ENCODE results near the gene BBS9.

Gene BBS9

DNA sequence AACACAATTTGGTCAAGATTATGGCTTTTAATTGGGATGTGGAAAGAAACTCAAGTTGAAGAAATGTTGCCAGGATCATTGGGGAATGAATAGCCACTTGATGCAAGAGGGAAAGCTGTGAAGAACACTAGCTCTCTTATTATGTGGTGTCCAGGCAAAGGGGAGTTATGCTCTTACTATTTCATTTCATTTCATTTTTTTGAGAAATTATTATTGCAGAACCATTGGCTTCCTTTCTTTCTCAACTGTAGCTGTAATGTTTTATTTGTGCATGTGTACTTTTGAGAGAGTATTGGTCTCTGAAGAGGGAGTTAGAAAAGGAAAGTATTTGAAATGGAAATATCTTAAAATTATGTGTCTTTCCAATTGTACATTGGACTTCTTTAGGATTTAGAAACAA is 463.4 kb downstream of the BBS9 start:
- in situ Hi-C loops (cut with HindIII; ENCODE audit: low pct_ligation_motif_present, low pct_unique_long_range_greater_than_20kb, low sequenced_read_pairs), result no loop called here
- DNase-seq, result no peak

DNA sequence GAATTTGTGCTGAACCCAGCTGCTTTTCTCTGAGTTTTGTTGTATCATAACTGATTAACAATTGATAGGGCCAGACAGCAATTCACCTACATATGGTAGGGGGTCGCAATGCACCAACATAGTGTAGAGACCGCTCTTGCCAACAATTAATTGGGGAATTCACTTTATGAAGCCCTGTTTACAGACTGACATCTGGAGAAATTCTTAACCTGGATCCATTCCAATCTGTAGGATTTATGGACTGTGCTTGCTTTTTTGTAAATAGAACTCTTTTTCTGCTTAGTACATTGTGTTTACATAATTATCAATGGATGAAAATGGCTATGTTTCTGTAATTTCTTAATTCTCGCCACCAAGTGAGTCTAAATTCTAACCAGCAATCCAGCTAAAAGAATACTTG is 464.2 kb downstream of the BBS9 start:
- no peak for DNase-seq
- in situ Hi-C loops (cut with HindIII; ENCODE audit: low pct_ligation_motif_present, low pct_unique_long_range_greater_than_20kb, low sequenced_read_pairs), result no loop called here

DNA sequence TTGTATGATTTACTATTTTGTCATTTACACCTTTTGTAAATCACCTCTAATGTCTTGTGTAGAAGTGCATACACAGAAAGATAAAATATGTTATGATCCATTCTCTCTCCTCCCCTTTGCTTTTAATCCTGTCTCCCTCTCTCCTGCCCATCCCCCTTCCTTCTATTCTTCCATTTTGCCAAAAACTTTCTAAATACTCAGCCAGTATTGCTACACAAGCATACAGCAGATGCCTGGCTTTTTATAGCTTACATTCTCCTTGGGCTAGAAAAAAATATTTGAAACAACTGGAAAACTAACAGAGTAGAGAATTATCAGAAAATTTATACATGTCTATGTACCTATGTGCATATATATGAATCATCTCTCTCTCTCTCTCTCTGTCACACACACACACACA is 467.3 kb downstream of the BBS9 start:
- in situ Hi-C loops (cut with HindIII; ENCODE audit: low pct_ligation_motif_present, low pct_unique_long_range_greater_than_20kb, low sequenced_read_pairs), result no loop called here
- no peak for DNase-seq

DNA sequence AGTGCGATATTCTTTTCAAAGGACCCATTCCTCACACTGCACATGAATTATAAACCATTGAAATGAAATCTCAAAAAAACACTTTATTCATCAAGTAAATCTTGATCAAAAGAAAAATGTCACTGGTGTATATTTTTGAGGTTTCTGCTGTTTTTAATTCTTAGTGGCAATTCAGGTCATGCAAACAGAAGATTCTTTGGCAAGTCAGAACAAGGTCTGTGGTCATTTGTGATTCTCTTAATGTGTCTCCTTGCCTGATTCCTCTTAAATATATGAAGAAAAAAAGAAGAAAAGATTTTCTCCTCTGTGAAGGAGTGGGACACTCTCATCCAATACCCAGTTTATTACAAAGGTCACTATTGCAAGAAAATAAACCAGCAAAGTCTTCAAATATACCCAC is 467.8 kb downstream of the BBS9 start:
- in situ Hi-C loops (cut with HindIII; ENCODE audit: low pct_ligation_motif_present, low pct_unique_long_range_greater_than_20kb, low sequenced_read_pairs), result no loop called here
- DNase-seq, result no peak

DNA sequence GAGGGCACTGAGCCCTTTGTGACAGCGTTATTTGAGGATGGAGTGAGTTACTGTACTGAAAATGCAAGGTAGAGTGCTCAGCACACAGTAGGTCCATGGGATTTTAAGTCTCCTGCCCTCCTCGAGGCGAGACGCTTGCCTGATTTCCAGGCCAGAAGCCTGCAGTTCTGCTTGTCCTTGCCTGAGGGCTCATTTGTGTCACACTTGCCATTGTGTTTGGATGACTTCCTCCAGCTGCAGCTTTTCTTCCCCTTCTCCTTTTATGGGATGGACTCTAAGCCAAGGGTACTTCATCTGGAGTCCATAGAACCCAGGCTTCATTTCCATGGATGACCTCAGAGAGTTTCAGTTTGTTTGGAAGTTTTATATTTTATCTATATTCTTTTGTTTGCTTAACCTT is 471.7 kb downstream of the BBS9 start:
- DNase-seq, result no peak
- in situ Hi-C loops (cut with HindIII; ENCODE audit: low pct_ligation_motif_present, low pct_unique_long_range_greater_than_20kb, low sequenced_read_pairs), result no loop called here

DNA sequence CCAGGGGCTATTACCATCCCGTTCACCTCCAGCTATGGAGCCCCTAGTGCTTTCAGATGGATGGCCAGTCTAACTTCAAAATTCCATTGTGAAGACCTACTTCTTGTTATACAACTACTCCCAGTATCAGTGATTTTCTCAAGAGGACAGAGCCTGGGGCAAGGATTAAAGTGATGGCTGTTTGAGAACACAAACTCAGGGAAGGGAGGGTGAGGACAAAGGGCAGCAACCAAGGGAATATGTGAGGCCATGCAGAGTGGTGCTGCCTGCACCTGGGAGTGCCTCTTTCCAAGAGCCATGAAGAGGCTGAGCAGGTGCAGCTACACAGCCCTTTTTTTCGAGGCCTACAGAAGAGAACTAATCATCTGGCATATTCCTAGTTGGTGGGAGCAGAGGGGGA is 472.5 kb downstream of the BBS9 start:
- in situ Hi-C loops (cut with HindIII; ENCODE audit: low pct_ligation_motif_present, low pct_unique_long_range_greater_than_20kb, low sequenced_read_pairs), result no loop called here
- no peak for DNase-seq

DNA sequence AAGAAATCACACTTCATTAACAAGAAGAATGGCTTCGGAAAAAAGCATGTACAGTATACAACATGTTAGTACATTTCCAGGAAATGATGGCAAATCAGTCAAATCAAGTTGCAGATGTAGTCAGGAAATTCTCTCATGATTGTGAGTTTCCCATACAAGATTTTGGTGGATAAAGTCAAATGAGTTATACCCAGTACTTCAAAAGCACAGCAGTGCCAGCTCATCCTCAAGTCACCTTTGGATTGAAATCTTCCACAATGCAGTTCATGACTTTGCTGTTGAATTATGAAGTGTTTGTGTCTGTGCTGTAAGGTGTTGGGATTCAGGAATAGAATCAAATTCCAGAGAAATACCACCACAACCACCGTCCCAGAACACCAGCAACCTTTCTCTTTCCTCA is 474.7 kb downstream of the BBS9 start:
- in situ Hi-C loops (cut with HindIII; ENCODE audit: low pct_ligation_motif_present, low pct_unique_long_range_greater_than_20kb, low sequenced_read_pairs), result no loop called here
- no peak for DNase-seq

DNA sequence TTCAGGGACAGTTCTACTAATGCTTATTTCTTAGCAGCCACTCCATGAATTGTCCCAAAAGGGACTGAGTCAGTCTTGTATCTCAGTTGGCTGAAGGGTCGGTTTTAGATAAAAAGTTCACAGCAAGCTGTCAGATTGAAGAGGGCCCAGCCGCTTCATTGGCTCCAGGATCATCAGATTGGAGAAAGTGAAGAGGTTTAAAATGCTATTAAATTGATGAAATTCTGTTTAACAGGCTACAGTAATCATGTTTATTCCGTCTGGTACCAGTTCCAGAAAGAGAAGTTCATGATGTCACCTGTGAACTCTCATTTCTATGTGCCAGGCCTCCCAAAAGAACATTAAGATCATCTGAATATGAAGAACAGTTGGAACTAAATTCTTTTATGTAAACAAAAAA is 481.6 kb downstream of the BBS9 start:
- DNase-seq, result no peak
- in situ Hi-C loops (cut with HindIII; ENCODE audit: low pct_ligation_motif_present, low pct_unique_long_range_greater_than_20kb, low sequenced_read_pairs), result no loop called here

DNA sequence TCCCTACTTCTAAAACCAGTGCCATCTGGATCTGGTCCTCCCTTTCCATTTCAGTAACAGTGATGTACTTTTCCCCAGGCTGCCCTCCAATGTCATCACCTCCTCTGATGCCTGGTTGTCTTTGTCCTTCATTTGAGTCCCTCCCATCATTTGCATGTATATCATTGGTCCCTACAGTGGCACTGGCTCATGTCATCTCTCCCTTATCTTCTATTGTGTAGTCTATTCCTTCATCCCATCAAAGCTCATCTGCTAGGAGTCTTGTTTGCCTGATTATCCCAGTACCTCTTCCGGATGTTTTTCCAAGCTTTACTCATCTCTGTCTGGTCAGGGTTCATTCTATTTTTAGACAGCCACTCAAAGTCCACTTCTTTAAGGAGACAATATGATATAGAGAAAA is 483.1 kb downstream of the BBS9 start:
- DNase-seq, result no peak

DNA sequence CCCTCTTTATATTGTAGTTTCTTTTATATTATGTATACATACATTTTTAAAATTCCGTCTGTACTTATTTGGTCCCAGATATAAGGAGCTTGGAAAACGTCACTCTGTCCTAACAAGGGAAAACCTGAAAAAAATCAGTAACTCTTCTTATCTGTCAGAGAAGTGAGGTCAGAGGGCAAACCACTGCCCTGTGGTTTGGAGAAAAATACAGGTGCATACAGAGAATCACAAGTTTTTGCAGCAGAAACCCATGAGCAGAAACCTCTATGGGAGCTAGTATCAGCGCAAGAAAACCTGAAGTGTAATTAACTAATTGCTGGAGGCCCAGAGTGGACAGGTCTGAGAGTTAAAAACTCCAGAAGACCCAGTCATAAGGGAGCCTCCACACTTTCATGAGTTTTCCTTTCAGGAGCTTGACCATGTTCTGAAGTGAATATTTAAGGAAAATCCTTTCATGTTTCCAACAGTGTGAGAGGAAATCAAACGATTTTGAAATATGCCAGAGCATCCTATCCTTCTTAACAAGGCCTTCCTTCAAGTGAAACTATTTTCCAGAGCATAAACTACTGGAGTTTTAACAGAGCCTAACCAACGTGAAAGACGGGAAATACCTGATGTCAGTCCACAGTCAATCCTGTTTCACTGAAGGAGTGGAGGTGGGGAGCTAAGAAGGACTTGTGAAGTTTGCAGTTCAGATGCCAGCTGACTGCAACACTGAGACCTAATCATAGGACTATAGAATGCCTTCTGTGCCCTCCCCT is 485.2 kb downstream of the BBS9 start:
- DNase-seq, result no peak
- in situ Hi-C loops (cut with HindIII; ENCODE audit: low pct_ligation_motif_present, low pct_unique_long_range_greater_than_20kb, low sequenced_read_pairs), result no loop called here

More for the DNA sequence above, 483.1 kb downstream of the BBS9 start:
- in situ Hi-C loops (cut with HindIII; ENCODE audit: low pct_ligation_motif_present, low pct_unique_long_range_greater_than_20kb, low sequenced_read_pairs), result no loop called here

DNA sequence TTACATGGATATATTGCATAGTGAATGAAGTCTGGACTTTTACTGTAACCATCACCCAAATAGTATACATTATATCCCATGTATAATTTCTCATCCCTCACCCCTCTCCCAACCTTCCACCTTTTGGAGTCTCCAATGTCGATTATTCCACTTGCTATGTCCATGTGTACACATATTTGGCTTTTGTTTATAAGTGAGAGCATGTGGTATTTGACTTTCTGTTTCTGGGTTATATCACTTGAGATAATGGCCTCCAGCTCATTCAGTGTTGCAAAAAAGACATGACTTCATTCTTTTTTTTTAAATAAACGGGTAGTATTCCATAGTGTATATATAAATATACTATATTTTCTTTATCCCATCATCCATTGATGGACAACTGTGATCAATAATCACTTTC is 487.4 kb downstream of the BBS9 start:
- in situ Hi-C loops (cut with HindIII; ENCODE audit: low pct_ligation_motif_present, low pct_unique_long_range_greater_than_20kb, low sequenced_read_pairs), result no loop called here
- no peak for DNase-seq

DNA sequence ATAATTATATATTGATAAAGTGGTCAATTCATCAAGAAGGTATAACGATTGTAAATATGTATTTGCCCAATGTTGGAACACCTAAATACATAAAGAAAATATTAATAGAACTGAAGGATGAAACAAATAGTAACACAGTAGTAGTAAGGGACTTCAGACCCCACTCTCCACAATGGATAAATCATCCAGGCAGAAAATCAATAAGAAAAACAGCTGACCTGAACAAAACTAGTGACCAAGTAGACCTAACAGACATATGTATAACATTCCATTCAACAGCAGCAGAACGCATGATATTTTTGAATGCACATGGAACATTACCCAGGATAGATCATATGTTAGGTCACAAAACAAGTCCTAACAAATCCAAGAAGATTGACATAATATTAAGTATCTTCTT is 489.9 kb downstream of the BBS9 start:
- no peak for DNase-seq
- in situ Hi-C loops (cut with HindIII; ENCODE audit: low pct_ligation_motif_present, low pct_unique_long_range_greater_than_20kb, low sequenced_read_pairs), result no loop called here

DNA sequence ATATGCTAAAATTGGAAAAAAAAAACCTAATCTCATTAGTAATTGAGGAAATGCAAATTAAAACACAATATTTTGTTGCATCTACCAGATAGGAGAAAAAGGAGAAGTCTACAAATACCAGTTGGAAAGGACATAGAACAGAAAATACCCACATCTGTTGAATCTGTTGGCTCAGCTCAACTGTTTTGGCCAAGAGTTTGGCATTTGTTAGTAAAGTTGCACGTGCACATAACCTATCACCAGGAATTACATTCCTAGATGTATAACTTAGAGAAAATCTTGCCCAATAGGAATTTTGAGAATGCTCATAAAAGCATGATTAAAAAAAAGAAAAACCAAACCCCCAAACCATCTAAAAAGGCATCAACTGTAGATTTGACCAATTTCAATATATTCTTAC is 493.9 kb downstream of the BBS9 start:
- no peak for DNase-seq
- in situ Hi-C loops (cut with HindIII; ENCODE audit: low pct_ligation_motif_present, low pct_unique_long_range_greater_than_20kb, low sequenced_read_pairs), result no loop called here

DNA sequence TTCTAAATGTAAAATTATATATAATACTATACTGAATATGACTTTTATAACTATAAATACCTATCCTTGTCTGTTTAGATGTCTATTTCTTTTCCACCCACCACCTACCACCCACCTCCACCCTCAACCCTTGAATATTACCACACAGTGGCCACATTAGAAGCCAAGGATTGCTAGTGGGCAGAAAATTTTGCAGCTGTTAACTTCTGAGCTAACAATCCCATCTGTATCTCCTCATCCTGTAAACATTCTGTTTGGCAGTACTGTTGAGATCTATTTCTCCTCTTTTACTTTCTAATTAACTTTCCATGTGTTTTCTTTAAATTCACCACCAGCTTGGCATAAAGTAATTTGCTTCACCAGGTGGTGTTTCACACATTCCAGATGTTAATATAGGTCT is 494.9 kb downstream of the BBS9 start:
- DNase-seq, result no peak
- in situ Hi-C loops (cut with HindIII; ENCODE audit: low pct_ligation_motif_present, low pct_unique_long_range_greater_than_20kb, low sequenced_read_pairs), result no loop called here

DNA sequence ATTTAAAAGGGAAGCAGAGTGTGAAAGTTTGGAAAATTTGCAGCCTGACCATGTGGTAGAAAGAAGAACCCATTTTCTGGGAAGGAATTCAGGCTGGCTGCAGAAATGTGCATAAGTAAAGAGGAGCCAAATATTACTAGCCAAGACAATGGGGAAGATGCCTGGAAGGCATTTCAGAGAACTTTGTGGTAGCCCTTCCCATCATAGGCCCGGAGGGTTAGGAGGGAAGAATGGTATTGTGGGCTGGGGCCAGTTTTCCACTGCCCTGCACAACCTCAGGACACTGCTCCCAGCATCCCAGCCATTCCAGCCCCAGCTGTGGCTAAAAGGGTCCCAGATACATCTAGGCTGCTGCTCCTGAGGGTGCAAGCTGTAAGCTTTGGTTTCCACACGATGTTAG is 497.5 kb downstream of the BBS9 start:
- no peak for DNase-seq

DNA sequence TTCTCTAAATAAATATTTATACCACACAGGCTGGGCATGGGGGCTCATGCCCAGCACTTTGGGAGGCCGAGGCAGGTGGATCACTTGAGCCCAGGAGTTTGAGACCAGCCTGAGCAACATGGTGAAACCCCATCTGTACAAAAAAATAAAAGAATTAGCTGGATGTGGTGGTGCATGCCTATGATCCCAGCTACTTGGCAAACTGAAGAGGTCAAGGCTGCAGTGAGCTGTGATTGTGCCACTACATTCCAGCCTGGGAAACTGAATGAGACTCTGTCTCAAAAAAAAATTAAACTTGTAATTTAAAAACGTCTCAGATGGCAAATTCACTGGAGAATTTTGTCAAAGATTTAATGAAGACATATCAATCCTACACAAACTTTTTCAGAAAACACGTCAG is 498.4 kb downstream of the BBS9 start:
- no peak for DNase-seq
- in situ Hi-C loops (cut with HindIII; ENCODE audit: low pct_ligation_motif_present, low pct_unique_long_range_greater_than_20kb, low sequenced_read_pairs), result no loop called here

More for the DNA sequence above, 497.5 kb downstream of the BBS9 start:
- in situ Hi-C loops (cut with HindIII; ENCODE audit: low pct_ligation_motif_present, low pct_unique_long_range_greater_than_20kb, low sequenced_read_pairs), result no loop called here

DNA sequence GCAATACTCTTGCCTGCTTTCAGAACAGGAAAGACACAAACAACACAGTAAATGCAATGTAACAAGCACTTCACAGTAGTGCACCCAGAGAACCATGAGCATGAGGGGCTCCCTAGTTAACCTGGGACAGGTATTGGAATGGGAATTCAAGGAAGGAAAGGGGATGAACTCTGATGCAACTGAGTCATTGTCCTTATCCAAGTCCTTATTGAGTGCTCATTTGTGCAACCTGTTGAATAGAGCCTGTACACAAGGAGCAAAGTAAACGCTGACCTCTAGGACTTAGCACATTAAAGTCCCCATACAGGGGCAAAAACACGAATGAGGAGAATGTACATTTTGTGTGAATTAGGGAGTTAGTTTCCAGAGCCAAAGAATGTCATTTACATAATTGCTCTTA is 499.5 kb downstream of the BBS9 start:
- in situ Hi-C loops (cut with HindIII; ENCODE audit: low pct_ligation_motif_present, low pct_unique_long_range_greater_than_20kb, low sequenced_read_pairs), result no loop called here
- no peak for DNase-seq

DNA sequence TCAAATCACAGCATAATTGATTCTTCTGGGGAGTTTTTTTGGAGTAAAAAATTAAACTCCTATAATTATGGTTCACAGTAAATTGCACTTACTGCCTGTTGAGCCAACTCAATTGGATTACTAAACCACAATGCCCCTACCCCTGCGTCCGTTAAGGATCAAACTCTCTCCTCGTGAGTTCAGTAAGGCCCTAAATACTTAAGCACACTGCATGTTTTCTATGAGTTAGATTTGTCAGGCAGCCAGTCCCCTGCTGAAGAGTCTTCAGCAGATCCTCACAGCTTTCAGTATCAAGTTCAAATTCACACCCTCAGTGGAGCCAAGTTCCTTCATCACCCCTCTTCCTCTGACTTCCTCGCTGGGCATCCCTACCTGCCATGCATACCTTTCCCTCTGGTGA is 501.0 kb downstream of the BBS9 start:
- in situ Hi-C loops (cut with HindIII; ENCODE audit: low pct_ligation_motif_present, low pct_unique_long_range_greater_than_20kb, low sequenced_read_pairs), result no loop called here
- DNase-seq, result no peak

DNA sequence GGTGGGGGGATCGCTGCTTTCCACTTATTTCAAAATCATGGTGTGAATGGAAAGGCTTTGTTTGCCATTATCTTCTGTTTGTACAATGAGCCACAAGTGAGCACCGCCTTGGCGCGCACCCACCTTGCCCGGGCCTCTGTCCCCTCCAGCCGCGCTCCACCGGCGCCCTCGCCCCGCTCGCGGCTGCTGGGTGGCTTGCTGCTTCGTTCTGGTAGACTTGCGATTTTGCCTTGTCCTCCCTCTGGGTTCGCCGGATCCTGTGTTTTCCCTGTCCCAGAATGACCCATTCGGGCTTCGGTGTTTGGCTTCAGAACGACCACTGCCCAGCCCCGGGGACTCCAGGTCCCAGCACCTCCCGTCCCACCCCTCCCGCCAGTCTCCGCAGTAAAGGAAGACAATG is 503.0 kb downstream of the BBS9 start:
- no peak for DNase-seq
- in situ Hi-C loops (cut with HindIII; ENCODE audit: low pct_ligation_motif_present, low pct_unique_long_range_greater_than_20kb, low sequenced_read_pairs), result no loop called here

DNA sequence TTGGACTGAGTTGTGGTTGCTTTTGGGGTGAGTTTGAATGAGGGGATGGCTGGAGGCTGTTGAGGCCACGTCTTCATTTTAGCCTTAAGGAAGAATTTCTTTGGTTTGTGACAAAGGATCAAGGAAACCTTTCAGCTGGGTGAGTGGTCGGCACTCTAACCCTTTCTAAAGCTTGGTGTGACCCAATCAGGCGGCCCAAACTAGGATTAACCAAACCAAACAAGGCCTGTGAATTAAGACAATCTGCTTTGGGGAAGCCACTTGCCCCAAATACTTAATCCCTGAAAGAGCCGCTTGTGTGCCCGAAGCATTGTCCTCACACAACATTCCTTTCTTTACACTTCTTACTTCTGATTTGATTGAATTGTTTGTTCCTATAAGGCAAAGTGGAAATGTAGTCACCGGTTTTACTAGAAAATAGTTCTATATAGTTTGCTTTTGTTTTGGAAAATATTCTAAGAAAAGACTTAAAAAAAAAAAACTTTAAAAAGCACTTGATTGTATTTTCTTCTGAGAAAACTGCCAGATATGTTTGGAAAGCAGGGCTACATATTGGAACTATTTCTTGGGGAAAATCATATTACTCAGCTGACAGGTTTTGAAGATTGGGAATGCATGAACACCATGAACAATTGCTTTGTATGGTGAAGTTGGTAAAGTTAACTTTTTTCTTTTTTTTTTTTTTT is 503.6 kb downstream of the BBS9 start:
- DNase-seq, result no peak
- in situ Hi-C loops (cut with HindIII; ENCODE audit: low pct_ligation_motif_present, low pct_unique_long_range_greater_than_20kb, low sequenced_read_pairs), result no loop called here
